Measurements from ENCODE around the gene P3H3.
A peak's percentile ranks its signal among the peaks of the same experiment; 100 is the strongest.
"Not testable (repeated sequence)": the region's sequence is repeated elsewhere in the genome, so short reads cannot be mapped to it uniquely, and the experiment has no call there.

The P3H3 gene

DNA sequence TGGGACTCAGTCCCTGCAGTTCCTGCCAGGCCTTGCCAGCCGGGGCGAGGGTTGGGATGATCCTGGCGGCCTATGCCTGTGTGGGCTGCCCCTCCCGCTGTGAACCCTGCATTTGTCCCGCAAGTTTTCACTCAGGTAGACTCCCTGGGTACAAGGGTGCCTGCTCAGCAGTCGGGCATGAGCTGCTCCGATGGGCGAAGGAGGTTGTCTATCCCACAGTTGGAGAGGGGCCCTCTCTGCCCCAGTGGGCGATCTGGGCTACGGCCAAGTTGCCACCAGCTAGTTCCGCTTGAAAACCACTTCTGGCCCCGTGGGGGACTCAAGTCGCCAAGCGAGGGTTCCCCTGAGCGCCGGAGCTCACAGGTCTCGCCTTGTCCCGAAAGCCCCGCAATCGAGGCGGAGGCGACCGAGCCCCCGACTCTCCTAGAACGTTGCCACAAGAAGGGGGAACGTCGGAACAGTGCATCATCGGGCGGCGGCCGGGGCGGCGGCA, 38.8 kb downstream of the P3H3 start:
- no peak for DNase-seq (ENCODE audit: low read depth)

GRCh38 chr12:6867413-6868210, 39.4 kb downstream of the P3H3 start, which contains the start of gene TPI1:
Gene TPI1 (plus strand): TSS chr12:6867531. CDS start chr12:6867567, 36 bp downstream.
- peak; percentile 65 for DNase-seq (ENCODE audit: low read depth)

DNA sequence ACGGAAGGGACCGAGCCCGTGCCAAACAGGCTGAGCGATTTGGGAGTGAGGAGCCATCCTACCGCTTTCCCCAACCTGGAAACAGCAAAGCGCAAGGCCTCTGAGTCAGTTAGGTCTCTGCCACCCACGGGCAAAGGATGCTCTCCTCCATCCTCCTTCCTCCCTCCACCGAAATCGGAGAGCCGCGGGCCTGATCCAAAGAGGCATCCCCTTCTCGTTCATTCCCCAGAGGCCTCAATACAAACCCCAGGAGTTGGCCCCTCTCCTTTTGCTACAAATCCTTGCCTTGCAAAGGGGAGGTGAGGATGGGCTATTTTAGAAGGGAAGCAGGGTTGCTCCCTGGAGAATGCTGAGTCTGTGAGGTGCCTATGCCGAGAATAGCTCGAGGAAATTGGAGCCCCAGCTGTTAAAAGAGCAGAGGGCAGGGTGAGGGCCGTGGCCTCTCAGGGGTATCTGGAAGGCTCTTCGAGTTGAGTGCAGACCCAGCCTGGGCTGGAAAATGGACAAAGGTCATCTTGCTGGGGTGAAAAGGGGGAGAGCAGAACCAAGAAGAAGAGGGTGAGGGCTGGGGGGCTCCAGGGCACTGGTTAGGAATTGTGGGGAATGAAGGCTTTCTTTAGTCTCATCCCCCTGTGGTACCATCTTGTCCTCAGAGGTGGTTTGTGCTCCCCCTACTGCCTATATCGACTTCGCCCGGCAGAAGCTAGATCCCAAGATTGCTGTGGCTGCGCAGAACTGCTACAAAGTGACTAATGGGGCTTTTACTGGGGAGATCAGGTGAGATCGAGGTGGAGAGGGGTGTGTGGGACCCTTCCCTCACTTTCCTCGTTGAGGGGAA, 40.2 kb downstream of the P3H3 start:
- DNase-seq (ENCODE audit: low read depth) = no peak

DNA sequence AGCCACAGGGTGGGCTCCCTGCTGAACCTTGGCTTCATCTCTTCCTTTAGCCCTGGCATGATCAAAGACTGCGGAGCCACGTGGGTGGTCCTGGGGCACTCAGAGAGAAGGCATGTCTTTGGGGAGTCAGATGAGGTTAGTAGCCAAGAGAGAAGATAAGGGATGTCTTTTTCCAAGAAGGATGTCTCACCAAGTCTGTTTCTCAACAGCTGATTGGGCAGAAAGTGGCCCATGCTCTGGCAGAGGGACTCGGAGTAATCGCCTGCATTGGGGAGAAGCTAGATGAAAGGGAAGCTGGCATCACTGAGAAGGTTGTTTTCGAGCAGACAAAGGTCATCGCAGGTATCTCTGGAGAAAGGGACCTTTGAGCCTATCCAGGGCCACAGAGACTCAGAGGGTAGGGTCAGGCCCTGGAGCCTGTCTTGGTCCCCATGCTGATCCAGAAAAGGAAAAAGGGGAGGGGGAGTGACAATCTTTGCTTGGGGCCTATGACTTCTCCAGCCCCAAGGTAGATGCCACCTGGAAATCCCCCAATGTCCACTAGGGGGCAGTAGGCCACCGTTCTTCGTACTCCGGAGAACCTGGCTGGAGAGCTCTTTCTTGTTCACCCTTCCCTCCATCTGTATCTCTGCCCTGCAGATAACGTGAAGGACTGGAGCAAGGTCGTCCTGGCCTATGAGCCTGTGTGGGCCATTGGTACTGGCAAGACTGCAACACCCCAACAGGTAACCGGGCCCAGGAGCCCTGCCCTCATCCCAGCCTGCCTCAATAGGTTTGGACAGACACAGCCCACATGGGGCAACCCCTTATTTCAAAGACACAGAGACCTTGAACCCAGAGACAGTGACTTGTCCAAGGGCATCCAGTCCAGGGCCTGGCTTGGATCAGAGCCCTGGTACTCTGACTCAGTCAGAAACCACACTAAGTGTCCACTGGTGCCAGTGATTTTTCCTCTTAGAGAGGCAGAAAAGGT, 41.1 kb downstream of the P3H3 start:
- no peak for DNase-seq (ENCODE audit: low read depth)

DNA sequence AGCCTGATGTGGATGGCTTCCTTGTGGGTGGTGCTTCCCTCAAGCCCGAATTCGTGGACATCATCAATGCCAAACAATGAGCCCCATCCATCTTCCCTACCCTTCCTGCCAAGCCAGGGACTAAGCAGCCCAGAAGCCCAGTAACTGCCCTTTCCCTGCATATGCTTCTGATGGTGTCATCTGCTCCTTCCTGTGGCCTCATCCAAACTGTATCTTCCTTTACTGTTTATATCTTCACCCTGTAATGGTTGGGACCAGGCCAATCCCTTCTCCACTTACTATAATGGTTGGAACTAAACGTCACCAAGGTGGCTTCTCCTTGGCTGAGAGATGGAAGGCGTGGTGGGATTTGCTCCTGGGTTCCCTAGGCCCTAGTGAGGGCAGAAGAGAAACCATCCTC, 42.1 kb downstream of the P3H3 start:
- DNase-seq (ENCODE audit: low read depth) = not testable (repeated sequence)

- DNase-seq (ENCODE audit: low read depth) = no peak
Measured at GRCh38 chr12:6871052-6871957, 43.1 kb downstream of the P3H3 start.

DNA sequence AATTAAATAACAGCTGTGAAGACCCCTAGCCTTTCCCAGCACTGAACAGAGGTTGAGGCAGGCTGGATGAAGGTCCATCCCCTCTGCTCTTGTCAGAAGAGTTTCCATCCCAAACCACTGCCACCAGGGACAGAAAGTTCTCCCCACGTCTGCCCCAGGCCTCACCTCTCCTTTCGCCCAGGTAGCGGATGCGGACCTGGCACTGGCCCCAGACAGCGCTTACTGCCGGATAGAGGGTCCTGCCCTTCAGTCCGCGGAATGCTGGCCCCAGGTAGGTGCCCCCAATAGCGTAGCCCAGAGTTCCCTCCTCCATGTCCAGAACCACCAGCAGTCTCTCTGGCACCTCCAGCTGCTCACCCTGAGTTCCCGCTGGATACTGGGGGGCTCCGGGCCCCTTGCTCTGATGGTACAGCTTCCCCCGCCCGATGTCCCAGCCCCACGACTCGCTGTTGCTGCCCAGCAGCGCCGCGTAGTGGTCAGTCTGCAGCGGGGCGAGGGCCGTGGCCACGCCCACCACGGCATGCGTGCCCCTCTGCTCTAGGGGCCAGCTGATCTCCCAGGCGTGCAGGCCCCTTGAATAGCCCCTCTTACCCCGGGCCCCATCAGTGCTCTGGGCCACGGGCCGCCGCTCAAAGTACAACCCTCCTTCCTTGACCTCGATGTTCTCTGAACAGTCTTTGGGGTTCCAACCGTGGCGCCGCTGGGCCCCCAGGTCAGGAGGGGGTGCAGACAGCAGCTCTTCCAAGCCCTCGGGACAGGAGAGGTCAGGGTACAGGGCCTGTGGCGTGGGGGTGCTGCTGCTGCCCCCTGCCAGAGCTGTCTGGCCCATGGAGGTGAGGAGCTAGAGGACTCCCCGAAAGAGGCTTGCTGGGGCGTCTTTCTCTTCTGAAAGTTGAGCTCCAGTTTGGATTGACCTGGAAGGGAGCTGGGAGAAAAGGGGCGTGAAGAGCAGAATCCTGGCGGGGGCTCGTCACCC, 44.2 kb downstream of the P3H3 start:
- no peak for DNase-seq (ENCODE audit: low read depth)

GRCh38 chr12:6873094-6874014, 45.1 kb downstream of the P3H3 start, which contains the start of gene SPSB2:
Gene SPSB2 (minus strand): TSS chr12:6873303. CDS start chr12:6872901, 402 bp downstream.
- DNase-seq (ENCODE audit: low read depth) = peak; percentile 91

- not testable (repeated sequence) for DNase-seq (ENCODE audit: low read depth)
Measured at GRCh38 chr12:6874015-6874368, 45.8 kb downstream of the P3H3 start.

GRCh38 chr12:6879824-6880223, 51.6 kb downstream of the P3H3 start:
- not testable (repeated sequence) for DNase-seq (ENCODE audit: low read depth)

DNA sequence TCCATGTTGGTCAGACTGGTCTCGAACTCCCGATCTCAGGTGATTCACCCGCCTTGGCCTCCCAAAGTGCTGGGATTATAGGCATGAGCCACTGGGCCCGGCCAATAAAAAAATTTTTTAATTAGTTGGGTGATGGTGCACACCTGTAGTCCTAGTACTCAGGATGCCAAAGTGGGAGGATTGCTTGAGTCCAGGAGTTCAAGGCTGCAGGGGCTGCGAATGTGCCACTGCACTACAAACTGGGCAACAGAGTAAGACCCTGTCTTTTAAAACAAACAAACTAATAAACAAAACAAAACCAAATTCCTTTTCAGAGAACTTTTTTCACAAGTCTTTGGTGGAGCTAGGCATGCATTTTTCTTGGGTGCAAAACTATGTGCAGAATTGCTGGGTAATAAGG, 55.0 kb downstream of the P3H3 start:
- DNase-seq (ENCODE audit: low read depth) = no peak

DNA sequence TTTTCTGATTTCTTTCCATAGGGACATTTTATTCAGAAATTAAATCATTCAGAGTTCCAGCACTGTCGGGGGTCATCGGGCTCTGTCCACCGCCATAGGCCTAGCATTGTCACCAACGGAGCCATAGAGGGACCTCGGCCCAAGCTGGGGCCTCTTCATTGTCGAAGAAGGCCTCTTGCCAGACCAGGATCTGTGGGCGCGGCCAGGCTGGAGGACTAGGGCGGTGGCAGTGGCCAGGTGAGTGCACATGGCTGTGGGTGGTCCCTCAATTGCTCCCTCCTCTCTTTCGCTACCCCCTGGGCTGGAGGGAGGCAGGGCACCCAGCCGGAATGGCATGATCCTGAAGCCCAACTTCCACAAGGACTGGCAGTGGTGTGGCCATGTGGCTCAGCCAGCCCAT, 55.5 kb downstream of the P3H3 start:
- no peak for DNase-seq (ENCODE audit: low read depth)

GRCh38 chr12:6884539-6884938, 56.3 kb downstream of the P3H3 start:
- no peak for DNase-seq (ENCODE audit: low read depth)

GRCh38 chr12:6886206-6886999, 58.2 kb downstream of the P3H3 start:
- DNase-seq (ENCODE audit: low read depth) = not testable (repeated sequence)

GRCh38 chr12:6887460-6887859, 59.3 kb downstream of the P3H3 start:
- DNase-seq (ENCODE audit: low read depth) = no peak

DNA sequence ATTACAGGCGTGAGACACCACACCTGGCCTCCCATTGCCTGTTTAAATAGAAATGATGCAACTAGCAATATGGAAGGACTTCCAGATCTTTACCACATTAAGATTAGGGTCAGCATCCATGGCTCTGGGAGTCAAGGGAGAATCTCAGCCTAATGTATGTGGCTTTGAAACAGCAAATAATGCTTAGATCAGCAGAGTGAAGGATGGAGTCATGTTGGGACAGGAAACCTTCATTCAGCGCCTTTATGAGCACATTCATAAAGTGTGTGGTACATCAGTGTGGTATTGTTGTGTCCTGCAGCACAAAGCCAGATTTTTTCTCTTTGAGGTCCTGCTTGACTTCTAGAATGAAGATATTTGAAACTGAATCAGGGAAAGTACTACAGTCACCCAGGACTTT, 60.2 kb downstream of the P3H3 start:
- no peak for DNase-seq (ENCODE audit: low read depth)

GRCh38 chr12:6888794-6889193, 60.6 kb downstream of the P3H3 start:
- DNase-seq (ENCODE audit: low read depth) = not testable (repeated sequence)

All from fibroblast of the conjunctiva (primary cell).